OCI-LY3 (cell line): ENCODE data around the gene RPS19.
A peak's percentile ranks its signal among the peaks of the same experiment; 100 is the strongest.

Source experiments
- H2AFZ ChIP-seq: fragments of 200-600, 300-600 bp; shearing (Covaris generic); 2 replicates; pipeline ENCODE4 v1.6.0; 2014; ENCODE audit warnings: antibody characterized with exemption, low read depth, low read length
- H3K27ac ChIP-seq: fragments of 200-600, 300-600 bp; sonication (generic); 2 replicates; pipeline ENCODE4 v1.5.1; 2014; ENCODE audit warnings: mild to moderate bottlenecking, low read length, moderate library complexity, mixed read lengths
- H3K27me3 ChIP-seq: fragments of 200-600, 300-600 bp; sonication (generic); 2 replicates; pipeline ENCODE4 v1.6.1; 2014; ENCODE audit warnings: low read depth, low read length, mixed read lengths
- H3K36me3 ChIP-seq: fragments of 200-600, 300-600 bp; sonication (generic); replicated peaks from 2 replicates; pipeline ENCODE3; 2014; ENCODE audit warnings: low read depth, low read length, mixed read lengths
- H3K4me1 ChIP-seq: fragments of 300-600, 200-600 bp; sonication (generic); 2 replicates; pipeline ENCODE4 v1.6.1; 2014; ENCODE audit warnings: low read length, mixed read lengths
- H3K4me2 ChIP-seq: fragments of 200-600, 300-600 bp; sonication (generic); 2 replicates; pipeline ENCODE4 v1.6.1; 2014; ENCODE audit warnings: low read length, mixed read lengths
- H3K4me3 ChIP-seq: fragments of 300-600, 200-600 bp; sonication (generic); 2 replicates; pipeline ENCODE4 v1.5.1; 2014; ENCODE audit warnings: antibody characterized with exemption, mild to moderate bottlenecking, low read length, moderate library complexity
- H3K79me2 ChIP-seq: fragments of 300-600, 200-600 bp; shearing (Covaris generic); 2 replicates; pipeline ENCODE4 v1.6.1; 2014; ENCODE audit warnings: mild to moderate bottlenecking, low read length, mixed read lengths
- H3K9ac ChIP-seq: fragments of 300-600, 200-600 bp; shearing (Covaris generic); 2 replicates; pipeline ENCODE4 v1.6.0; 2014; ENCODE audit warnings: mild to moderate bottlenecking, low read length, moderate library complexity
- H3K9me3 ChIP-seq: fragments of 200-600, 300-600 bp; shearing (Covaris generic); 2 replicates; pipeline ENCODE4 v1.6.1; 2014; ENCODE audit warnings: low read length, mixed read lengths; ENCODE audit not compliant: insufficient read depth
- H4K20me1 ChIP-seq: fragments of 200-600, 300-600 bp; sonication (generic); 2 replicates; pipeline ENCODE4 v1.6.1; 2016; ENCODE audit warnings: low read length, mixed read lengths; ENCODE audit not compliant: insufficient read depth
- CTCF ChIP-seq: fragments of 200-600, 300-600 bp; sonication (generic); IDR thresholded peaks from 2 replicates; pipeline ENCODE4 v1.5.1; 2014; ENCODE audit warnings: antibody characterized with exemption, low read length, low read depth
- EZH2phosphoT487 ChIP-seq: fragments of 200-600 bp; shearing (Covaris generic); IDR thresholded peaks from 2 replicates; pipeline ENCODE4 v1.6.1; 2018; ENCODE audit warnings: antibody characterized with exemption, mixed run types, low read depth

RPS19 gene

GRCh38 chr19:41866284-41866683 is 6.2 kb downstream of the RPS19 start:
- H3K9ac ChIP-seq, result peak overlapping the region; percentile 11; the same call in 1 of the 2 replicates
- H3K27me3 ChIP-seq, result no peaks in the 10 kb centered on the region
- H3K4me3 ChIP-seq, result peak overlapping the region; percentile 14; the same call in 1 of the 2 replicates
- peak overlapping the region; percentile 41 for H3K4me2 ChIP-seq
- peaks cover 75% of the 10 kb centered on the region for H3K79me2 ChIP-seq
- H3K9me3 ChIP-seq, result no peaks in the 10 kb centered on the region
- H4K20me1 ChIP-seq, result peaks cover 89% of the 10 kb centered on the region
- peaks cover 83% of the 10 kb centered on the region for H3K4me1 ChIP-seq
- H2AFZ ChIP-seq, result no peak overlapping the region
- no peak for TF ChIP-seq CTCF
- H3K27ac ChIP-seq, result peak overlapping the region; percentile 43
- H3K36me3 ChIP-seq, result peaks cover 83% of the 10 kb centered on the region

DNA sequence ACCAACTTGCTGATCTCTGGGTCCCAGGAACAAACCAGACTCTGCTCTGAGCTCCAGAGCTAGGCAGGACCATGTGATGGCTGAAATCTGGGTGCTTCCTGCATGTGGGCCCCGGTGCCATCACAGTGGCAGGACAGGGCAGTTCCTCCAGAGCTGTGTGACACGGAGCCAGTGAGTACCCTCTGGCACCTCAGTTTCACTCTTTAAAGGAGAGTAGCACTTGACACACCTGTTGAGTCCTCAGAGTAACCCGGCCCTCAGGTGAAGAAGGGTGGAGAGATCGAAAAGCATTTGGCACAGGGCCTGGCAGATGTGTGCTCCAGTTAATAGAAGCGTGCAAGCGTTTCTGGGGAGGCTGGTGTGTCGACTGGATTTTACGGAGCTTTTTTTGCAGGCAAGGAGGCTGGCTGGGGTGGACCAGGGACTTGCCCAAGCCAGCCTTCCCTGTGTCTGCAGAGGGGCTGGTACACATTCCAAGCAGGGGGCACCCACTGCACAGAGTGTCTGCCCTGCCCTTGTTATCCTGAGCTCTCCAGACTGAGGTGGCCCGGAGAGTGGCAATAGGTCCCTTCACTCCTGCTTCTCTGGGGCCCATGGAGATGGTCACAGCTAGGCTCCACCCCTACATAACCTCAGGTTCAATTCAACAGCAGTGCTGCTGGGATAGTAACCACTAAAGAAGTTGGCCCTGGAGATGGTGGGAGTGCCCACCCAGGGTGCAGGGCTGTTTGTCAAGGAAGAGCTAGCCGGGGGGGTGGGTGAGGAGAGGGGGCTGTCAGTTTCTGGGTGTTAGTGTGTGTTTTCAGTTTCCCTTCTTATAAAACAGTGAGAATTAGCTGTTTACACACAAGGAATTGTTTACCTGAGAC is 8.3 kb downstream of the RPS19 start:
- Histone ChIP-seq H3K9ac (no peak overlapping the region), H3K4me2 (no peak overlapping the region), H2AFZ (no peak overlapping the region), H3K27me3 (no peaks in the 10 kb centered on the region), H3K36me3 (peaks cover 68% of the 10 kb centered on the region), H4K20me1 (peaks cover 84% of the 10 kb centered on the region), H3K9me3 (no peaks in the 10 kb centered on the region), H3K27ac (peak overlapping the region; percentile 21), H3K4me3 (no peak overlapping the region), H3K4me1 (peaks cover 69% of the 10 kb centered on the region), H3K79me2 (peaks cover 54% of the 10 kb centered on the region)
- TF ChIP-seq EZH2phosphoT487, result no peak
- no peak for TF ChIP-seq CTCF

DNA sequence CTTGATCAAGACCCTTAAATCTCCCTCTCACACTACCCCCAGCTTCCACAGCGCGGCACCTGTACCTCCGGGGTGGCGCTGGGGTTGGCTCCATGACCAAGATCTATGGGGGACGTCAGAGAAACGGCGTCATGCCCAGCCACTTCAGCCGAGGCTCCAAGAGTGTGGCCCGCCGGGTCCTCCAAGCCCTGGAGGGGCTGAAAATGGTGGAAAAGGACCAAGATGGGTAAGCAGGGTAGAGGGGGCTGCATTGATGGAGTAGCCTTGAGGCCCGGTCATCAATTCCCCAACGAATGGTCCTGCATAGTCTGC is 8.9 kb downstream of the RPS19 start:
- H3K36me3 ChIP-seq, result peaks cover 63% of the 10 kb centered on the region
- no peaks in the 10 kb centered on the region for H3K27me3 ChIP-seq
- H3K27ac ChIP-seq, result 0 out of 2 replicates have a peak overlapping the region, but pooled peaks have one; percentile 15
- H3K4me1 ChIP-seq, result peaks cover 64% of the 10 kb centered on the region
- no peaks in the 10 kb centered on the region for H3K9me3 ChIP-seq
- H4K20me1 ChIP-seq, result peaks cover 81% of the 10 kb centered on the region
- no peak overlapping the region for H2AFZ ChIP-seq
- no peak overlapping the region for H3K4me2 ChIP-seq
- no peak overlapping the region for H3K4me3 ChIP-seq
- TF ChIP-seq CTCF, result no peak
- no peak for TF ChIP-seq EZH2phosphoT487
- no peak overlapping the region for H3K9ac ChIP-seq
- peaks cover 48% of the 10 kb centered on the region for H3K79me2 ChIP-seq

GRCh38 chr19:41869374-41869955 is 9.4 kb downstream of the RPS19 start:
- Histone ChIP-seq H3K36me3 (peaks cover 57% of the 10 kb centered on the region), H2AFZ (no peak overlapping the region), H3K4me2 (no peak overlapping the region), H3K9ac (no peak overlapping the region), H3K27ac (0 out of 2 replicates have a peak overlapping the region, but pooled peaks have one; percentile 15), H3K9me3 (no peaks in the 10 kb centered on the region), H3K4me3 (no peak overlapping the region), H3K79me2 (peaks cover 43% of the 10 kb centered on the region), H3K4me1 (peaks cover 59% of the 10 kb centered on the region), H4K20me1 (peaks cover 76% of the 10 kb centered on the region), H3K27me3 (no peaks in the 10 kb centered on the region)
- no peak for TF ChIP-seq CTCF
- no peak for TF ChIP-seq EZH2phosphoT487
